ENCODE measurements around the gene TOX3. TPM values are rescaled to one million over a fixed set of nuclear protein-coding genes. Genes with fewer than 3 reads are reported as not detected.

The TOX3 gene
- total and polyA plus RNA-seq, 2 of the 13 experiments (the other 11 are each of a cell fraction or from before 2014, with no cell fraction given), result 14.5 to 98.6 TPM

GRCh38 chr16:52456368-52456767 lies 90.6 kb downstream of the TOX3 start (continued):
- TF ChIP-seq BORCS8-MEF2B (CRISPR knock-in tag; IDR thresholded peaks at IDR 0.05) (no peak), LCORL (IDR thresholded peaks at IDR 0.05) (0 out of 2 replicates have a peak, but pooled peaks have one; percentile 11), LCORL (CRISPR knock-in tag; IDR thresholded peaks at IDR 0.05) (no peak), NAIF1 (CRISPR knock-in tag; IDR thresholded peaks at IDR 0.05; ENCODE audit: borderline replicate concordance) (no peak), ZSCAN20 (CRISPR knock-in tag; IDR thresholded peaks at IDR 0.05; ENCODE audit: borderline replicate concordance) (no peak), PCBP2 (optimal IDR thresholded peaks at IDR 0.05; ENCODE audit: low read depth, low read length, poor library complexity, severe bottlenecking) (no peak), NCOR1 (IDR thresholded peaks at IDR 0.05; ENCODE audit: borderline replicate concordance, low read length) (peak; percentile 49; the same call in 1 of the 2 replicates), ZNF543 (CRISPR knock-in tag; IDR thresholded peaks at IDR 0.05) (no peak), TSC22D2 (CRISPR knock-in tag; IDR thresholded peaks at IDR 0.05; ENCODE audit: borderline replicate concordance) (no peak), KLF16 (CRISPR knock-in tag; IDR thresholded peaks at IDR 0.05) (peak in 1 of 2 experiments; percentile 66; a peak in 2 of 4 replicates), JUND (CRISPR knock-in tag; IDR thresholded peaks at IDR 0.05) (no peak), TRAFD1 (CRISPR knock-in tag; IDR thresholded peaks at IDR 0.05; ENCODE audit: borderline replicate concordance) (no peak), SALL1 (CRISPR knock-in tag; IDR thresholded peaks at IDR 0.05) (peak; percentile 55)
